Right renal pelvis (tissue), 4 donors: ENCODE measurements around the gene FGFBP1. TPM values are rescaled to one million over a fixed set of nuclear protein-coding genes. Genes with fewer than 3 reads are reported as not detected.

Experiments
- DNase-seq, 4 donors: peaks; one replicate each; pipeline ENCODE4 v3.0.0-alpha.2; 2013; ENCODE audit warnings: low read depth in 4 of 4, low spot score in 3 of 4, missing footprints in 1 of 4
- polyA plus RNA-seq, 4 donors: library from polyadenylated mRNA; unstranded; fragments of 120-200 nt; gene quantifications; one replicate each; pipeline ENCODE4 v1.2.1, GENCODE V29; 2013; ENCODE audit not compliant: insufficient read length in 4 of 4

Gene FGFBP1
- polyA plus RNA-seq, result under 1 TPM; 0.12 to 0.33 (median 0.20) TPM

- no peak for DNase-seq
These were observed at the start of gene FGFBP1 for GRCh38 chr4:15938640-15939039. TSS of gene FGFBP1 (minus strand) at chr4:15938740. CDS start at chr4:15936632, 2,108 bp downstream.

DNA sequence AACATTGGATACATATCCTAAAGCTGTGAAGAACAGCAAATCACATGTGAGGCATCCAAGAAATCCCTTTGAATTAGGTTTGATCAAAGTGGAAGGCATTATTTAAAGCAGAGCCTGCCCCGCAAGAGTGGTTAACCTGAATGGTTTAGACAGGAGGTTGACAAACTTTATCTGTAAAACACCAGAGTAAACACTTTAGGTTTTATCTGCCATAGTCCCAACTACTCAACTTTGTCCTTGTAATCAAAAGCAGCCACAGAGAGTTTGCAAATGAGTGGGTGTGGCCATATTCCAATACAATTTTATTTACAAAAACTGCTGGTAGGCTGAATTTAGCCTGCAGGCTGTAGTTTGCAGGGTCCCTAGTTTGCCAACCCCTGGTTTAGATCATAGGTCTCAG, 49.7 kb upstream of the FGFBP1 start:
- DNase-seq, result no peak

DNA sequence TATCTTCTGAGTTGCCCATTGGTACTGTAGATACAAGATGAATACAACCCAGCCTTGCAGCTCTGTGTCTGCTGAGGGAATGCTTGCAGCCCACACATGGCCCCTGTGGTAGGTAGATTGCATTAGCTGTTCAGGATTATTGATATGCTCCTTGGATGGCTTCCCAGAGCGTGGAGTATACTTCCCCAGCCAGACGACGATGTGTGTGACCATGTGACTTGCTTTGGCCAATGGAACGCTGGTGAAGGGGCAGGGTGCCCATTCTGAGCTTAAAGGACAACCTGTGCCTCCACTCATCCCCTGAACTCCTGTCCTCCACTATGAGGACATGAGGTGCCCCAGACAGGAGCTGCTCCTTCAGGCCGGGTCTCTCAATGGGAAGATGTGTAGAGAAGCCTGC, 48.4 kb upstream of the FGFBP1 start:
- DNase-seq, result no peak

DNA sequence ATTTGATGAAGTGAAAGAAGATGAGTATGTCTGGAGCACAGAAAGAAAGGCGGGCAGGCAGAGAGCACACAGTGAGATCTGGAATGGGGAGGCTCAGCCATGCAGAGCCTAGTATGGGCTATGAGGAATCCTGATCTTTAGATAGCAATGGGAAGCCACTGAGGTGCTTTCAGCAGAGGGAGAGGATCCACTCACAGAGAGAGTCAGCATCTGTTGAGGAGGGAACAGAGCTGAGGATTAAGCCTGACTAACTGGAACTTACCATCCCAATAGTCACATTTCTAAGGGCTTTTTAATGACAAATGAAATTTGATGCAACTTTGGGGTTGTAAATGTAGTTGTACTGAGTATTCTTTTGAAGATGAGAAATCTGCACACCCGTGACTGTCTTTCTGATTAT, 45.1 kb upstream of the FGFBP1 start:
- no peak for DNase-seq

DNA sequence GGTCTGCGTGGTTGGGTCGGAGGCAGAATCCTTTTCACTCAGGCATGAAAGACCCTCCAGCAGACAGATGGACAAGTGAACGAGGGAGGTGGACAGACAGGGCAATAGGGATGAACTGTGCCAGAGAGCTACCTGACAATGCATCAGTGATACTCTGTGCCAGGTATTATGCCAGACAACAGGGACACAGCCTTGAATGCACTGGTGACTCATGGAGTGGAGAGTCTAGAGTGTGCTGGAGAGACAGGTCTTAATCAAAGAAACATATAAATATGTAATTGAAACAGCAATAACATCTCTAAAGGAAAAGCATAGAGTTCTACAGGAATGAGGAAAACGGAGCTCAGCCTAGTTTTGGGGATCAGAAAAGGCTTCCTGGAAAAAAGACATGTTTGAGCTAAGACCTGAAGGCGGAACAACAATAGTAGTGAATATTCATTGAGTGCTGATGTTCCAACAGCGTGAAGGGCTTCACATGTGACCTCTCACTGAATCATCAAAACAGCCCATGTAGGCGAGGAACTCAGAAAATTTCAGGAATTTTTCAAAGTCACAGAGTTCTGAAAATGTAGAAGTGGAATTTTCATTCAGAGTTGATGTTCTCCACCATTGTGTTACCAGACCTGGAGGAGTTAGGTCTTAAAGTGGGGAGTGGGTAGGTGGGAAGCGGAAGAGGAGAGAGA, 44.4 kb upstream of the FGFBP1 start:
- DNase-seq, result no peak

GRCh38 chr4:15976456-15977447, 38.2 kb upstream of the FGFBP1 start:
- DNase-seq, result no peak

GRCh38 chr4:15971068-15971801, 32.7 kb upstream of the FGFBP1 start:
- DNase-seq, result no peak

DNA sequence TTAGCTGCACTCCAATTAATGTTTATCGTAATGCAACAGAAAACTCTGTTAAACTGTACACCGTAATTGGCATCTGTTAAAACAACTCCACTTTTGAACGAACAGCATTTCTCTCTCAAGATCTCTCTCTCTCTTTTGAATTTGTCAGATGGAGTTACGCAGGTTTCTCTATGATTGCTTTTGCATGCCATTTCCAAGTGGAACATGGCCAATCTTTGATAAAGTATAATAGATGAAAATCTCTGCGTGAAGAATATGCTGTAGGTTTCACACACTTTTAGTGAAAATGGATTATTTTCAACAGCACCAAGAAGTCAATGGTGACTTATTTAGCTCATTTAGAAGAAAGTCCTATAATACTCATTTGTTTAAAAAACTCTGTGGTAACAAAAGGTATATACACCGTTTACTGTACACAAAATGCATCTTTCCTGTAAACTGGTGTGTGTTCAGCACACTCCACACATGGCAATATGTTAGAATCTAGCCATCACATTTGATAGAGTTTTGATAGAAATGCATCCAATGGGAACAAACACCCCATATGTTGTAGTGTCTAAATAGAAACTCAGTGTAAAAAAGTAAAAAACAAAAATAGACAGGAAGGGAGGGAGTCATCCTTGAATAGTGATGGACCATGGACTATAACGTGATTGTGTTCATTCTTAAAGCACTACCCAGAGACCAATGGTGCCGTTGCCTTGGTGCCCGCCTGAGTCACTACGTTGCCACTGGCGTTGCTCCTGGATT, 30.2 kb upstream of the FGFBP1 start:
- no peak for DNase-seq

- no peak for DNase-seq
These were observed 26.8 kb upstream of the FGFBP1 start for GRCh38 chr4:15965325-15965724.

DNA sequence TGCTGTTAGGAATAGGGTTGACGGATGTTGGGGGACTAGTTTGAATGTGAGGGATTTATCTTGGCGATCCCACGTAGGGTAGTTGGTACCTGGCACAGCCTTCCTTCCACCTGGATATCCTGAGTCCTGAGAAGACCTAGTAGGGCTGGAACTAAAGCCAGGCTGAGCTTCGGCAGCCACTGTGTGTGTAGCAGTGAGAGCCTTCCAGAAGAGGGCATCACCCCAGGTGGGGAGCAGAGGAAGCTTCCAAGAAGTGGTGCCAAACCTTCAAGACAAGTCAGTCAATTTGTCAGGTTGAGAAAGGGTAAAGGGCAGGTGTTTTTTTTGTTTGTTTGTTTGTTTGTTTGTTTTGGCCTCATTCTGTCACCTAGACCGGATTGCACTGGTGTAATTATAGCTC, 25.6 kb upstream of the FGFBP1 start:
- no peak for DNase-seq

DNA sequence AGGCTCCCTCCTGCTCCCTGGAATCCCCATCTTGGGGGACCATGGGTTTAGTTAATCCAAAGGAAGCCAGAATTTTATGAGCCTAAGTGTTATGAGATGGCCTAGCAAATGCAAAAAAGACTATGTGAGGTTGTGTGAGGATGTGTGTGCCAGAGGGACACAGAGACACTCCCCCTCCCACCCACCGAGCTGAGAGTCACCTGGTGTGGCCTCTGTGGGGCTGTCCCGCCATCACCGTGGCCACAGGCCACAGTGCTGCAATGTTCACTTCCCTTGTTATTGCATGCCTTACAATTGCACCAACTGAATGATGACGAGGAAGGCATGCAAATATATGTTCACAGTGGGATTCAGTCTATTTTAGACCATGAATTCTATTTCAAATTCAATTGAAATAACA, 25.0 kb upstream of the FGFBP1 start:
- DNase-seq, result no peak

DNA sequence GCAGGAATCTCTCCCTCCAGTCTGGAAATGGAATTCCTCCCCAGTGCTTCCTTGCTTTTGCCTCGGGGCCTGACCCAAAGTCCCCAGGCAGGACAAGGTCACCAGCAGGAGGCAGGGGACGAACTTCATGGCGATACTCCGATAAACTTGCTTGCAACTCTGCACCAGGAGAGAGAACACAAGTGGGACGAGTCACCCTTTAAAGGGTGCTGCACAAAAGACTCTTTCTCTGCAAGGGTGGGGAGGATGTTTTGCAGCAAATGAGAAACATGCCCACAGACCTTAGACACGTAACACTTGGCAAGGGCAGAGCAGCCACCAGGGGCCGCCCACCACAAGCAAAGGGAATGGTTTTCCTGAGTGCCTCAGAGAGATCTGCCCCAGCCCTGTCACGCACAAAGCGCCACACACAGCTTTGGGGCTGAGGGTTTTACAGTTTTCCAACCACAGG, 24.5 kb upstream of the FGFBP1 start, which contains the start of gene FGFBP2:
TSS of gene FGFBP2 (minus strand) at position 175 of the 451 bp plus-strand sequence. CDS start at position 129, 46 bp downstream.
- peak in 1 of 4 donors; percentile 12 for DNase-seq

DNA sequence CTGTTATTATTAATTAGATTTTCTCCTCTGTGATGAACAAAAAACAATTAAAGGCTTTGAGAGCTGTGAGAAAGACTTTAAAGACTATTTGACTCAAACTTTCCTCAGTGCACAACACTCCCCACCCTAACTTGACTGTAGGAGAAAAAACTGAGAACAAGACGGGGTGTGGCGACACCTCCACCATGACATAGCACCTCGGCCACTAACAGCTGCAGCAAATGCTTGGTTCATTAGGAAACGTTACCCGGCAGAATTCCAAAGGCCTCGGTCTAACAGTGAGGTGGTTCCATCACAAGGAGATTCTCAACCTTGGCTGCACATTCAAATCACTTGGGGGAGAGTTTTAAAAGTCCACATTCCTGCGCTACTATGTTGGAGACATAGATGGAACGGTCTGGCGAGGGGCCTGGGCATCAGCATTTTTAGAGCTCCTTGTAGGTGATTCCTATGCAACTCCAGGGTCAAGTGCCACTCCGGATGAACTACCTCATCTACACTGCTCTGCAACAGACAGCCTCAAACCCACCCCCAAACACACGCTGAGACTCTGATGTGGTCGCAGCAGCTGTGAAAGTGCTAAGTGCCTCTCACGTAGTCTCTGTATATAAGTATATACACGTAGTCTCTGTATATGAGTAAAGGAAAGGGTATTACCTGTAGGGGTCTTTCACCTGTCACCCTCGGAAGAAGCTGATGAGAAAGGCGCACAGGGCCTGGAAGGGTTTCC, 23.4 kb upstream of the FGFBP1 start:
- no peak for DNase-seq

DNA sequence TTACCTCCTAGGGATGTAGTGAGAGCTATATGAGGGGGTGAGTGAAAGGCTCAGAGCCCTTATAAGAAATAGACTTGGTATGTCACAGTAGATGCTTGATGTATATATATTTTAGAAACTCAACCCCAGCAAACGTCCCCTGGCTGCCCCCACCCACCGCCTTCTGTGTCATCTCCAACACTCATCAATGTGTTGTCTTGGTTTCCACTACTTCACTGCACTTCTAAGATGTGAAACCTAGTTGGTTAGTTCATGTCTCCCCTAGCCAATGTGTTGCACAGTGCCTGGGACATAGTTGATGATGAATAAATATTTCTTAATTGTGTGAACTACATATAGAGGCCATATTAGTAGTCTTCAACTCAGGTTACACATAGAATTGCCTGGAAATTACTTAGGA, 20.0 kb upstream of the FGFBP1 start:
- no peak for DNase-seq

GRCh38 chr4:15956179-15956850, 17.8 kb upstream of the FGFBP1 start:
- DNase-seq, result peak in 1 of 4 donors; percentile 22

DNA sequence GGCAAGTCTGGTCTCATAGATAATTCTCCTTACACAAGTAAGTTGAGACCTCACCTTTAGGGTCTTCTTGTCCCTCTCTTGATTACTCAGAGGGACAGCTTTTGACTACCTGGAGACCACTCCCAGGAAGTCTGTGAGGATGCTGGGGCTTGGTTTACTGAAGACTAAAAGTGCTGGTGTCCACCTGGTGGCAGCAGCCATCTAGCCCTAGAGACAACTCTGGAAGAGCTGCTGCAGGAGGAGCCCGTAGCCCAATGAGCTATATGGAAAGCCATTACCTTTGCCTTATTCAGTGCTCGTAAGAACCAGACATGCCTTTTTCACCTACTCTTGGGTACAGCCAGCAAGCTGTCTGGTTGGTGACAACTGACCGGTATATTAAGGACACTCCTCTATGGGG, 17.1 kb upstream of the FGFBP1 start:
- DNase-seq, result no peak

DNA sequence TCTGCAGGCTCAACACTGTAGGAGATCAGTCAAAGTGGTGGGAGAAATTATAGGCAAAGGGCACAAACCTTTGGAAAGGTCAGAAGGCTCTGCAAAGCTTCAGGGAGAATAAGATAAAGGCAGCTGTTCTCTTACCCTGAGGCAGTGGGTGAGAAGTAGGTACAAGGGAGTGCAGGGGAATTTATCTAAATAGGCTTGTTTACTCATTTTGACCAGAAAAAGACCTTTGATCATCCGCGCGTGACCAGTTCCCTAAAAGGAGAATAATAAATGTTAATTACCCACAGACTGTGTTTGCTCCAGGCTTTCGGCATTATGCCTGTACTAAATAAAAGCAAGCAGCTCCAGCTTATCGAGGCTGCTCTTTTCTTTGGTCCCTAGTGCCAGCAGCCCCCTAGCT, 15.1 kb upstream of the FGFBP1 start:
- no peak for DNase-seq

DNA sequence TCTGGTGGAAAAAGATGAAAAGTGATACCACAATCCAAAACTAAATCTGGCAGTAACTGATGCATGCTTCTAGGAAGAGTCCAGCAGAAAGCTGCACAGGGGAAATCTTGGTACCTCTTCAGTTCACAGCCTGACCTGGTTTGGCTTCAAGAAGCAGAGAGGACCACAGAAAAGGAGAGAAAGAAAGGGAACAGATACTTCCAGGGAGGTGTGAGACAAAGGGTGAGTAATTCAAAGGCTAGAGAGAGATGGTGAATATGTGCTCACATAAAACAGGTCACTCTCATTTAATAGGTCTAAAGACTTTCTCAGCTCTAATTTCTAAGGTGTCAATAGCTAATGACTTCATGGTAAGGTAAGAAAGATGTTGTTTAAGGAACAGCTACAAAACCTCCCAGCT, 13.2 kb upstream of the FGFBP1 start:
- DNase-seq, result no peak

DNA sequence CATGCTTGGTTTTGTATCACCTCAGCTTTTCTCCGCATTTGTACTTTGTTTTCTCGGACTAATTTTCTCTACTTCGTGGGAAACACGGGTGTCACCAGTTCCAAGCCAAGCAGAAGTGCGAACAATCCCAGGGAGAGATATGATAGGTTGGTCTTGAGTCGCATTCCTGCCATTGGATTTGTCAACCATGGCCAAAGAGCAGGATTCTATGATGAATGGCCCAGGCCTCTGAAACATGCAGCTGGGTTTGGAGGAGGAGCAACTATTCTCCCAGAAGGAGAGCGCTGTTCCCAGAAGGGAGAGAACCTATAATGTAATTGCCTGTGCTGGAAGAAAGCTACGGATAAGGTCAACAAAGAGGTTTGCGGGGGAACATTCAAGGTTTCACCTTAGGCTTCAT, 10.3 kb upstream of the FGFBP1 start:
- DNase-seq, result no peak
